Glutamatergic neuron (in vitro differentiated cells): ENCODE measurements around the gene ZGRF1. TPM values are rescaled to one million over a fixed set of nuclear protein-coding genes. Genes with fewer than 3 reads are reported as not detected.

Experiments used
- DNase-seq: peaks from one replicate; pipeline ENCODE4 v3.0.0; 2022
- H3K27ac Mint-ChIP-seq: one replicate; pipeline ENCODE4 v1.8.0; 2020; ENCODE audit warnings: mild to moderate bottlenecking, mixed read lengths, inconsistent platforms; ENCODE audit not compliant: unreplicated experiment
- H3K27me3 Mint-ChIP-seq: one replicate; pipeline ENCODE4 v1.8.0; 2020; ENCODE audit warnings: mild to moderate bottlenecking, moderate library complexity, mixed read lengths, inconsistent platforms; ENCODE audit not compliant: unreplicated experiment
- H3K36me3 Mint-ChIP-seq: one replicate; pipeline ENCODE4 v1.8.0; 2020; ENCODE audit warnings: mild to moderate bottlenecking, mixed read lengths, inconsistent platforms; ENCODE audit not compliant: unreplicated experiment
- H3K4me1 Mint-ChIP-seq: one replicate; pipeline ENCODE4 v1.8.0; 2020; ENCODE audit warnings: mild to moderate bottlenecking, low read depth, mixed read lengths, inconsistent platforms; ENCODE audit not compliant: unreplicated experiment
- H3K4me3 Mint-ChIP-seq: one replicate; pipeline ENCODE4 v1.8.0; 2020; ENCODE audit warnings: mild to moderate bottlenecking, mixed read lengths, inconsistent platforms; ENCODE audit not compliant: unreplicated experiment
- H3K9me3 Mint-ChIP-seq: one replicate; pipeline ENCODE4 v1.8.0; 2020; ENCODE audit warnings: mild to moderate bottlenecking, moderate library complexity, mixed read lengths, inconsistent platforms; ENCODE audit not compliant: unreplicated experiment
- CTCF ChIP-seq: fragments of 200-600 bp; sonication (generic); IDR thresholded peaks from one replicate; pipeline ENCODE4 v1.5.0; 2021; ENCODE audit not compliant: partially characterized antibody, unreplicated experiment
- total RNA-seq: library from RNA; stranded (reverse); fragmentation: NEBNext Ultra II Directional; extraction: Animal tissue kit (Norgen Biotek cat#: 25700); gene quantifications from one replicate; pipeline ENCODE4 v1.2.1, GENCODE V29; 2021; ENCODE audit not compliant: unreplicated experiment

Gene ZGRF1
- total RNA-seq, 1 donor from 2014 or later: 18.5 TPM

- Mint-ChIP-seq H3K4me1 (peaks cover 4% of the 10 kb centered on the region), H3K4me3 (no peak overlapping the region), H3K36me3 (no peaks in the 10 kb centered on the region), H3K9me3 (no peaks in the 10 kb centered on the region), H3K27ac (no peak overlapping the region), H3K27me3 (no peaks in the 10 kb centered on the region)
- no peak for TF ChIP-seq CTCF
- DNase-seq: no peak
These were observed 100.6 kb downstream of the ZGRF1 start for GRCh38 chr4:112536123-112536522.

GRCh38 chr4:112532267-112532666, 104.4 kb downstream of the ZGRF1 start:
- no peak for TF ChIP-seq CTCF
- Mint-ChIP-seq H3K4me3 (no peak overlapping the region), H3K36me3 (no peaks in the 10 kb centered on the region), H3K4me1 (no peaks in the 10 kb centered on the region), H3K27ac (no peak overlapping the region), H3K9me3 (no peaks in the 10 kb centered on the region), H3K27me3 (no peaks in the 10 kb centered on the region)
- DNase-seq: no peak

GRCh38 chr4:112531146-112531545, 105.6 kb downstream of the ZGRF1 start:
- no peaks in the 10 kb centered on the region for H3K27me3 Mint-ChIP-seq
- H3K9me3 Mint-ChIP-seq: no peaks in the 10 kb centered on the region
- H3K27ac Mint-ChIP-seq: no peak overlapping the region
- H3K4me3 Mint-ChIP-seq: no peak overlapping the region
- DNase-seq: no peak
- no peaks in the 10 kb centered on the region for H3K36me3 Mint-ChIP-seq
- no peak for TF ChIP-seq CTCF
- H3K4me1 Mint-ChIP-seq: no peaks in the 10 kb centered on the region

- Mint-ChIP-seq H3K27me3 (peaks cover 14% of the 10 kb centered on the region), H3K4me1 (peaks cover 12% of the 10 kb centered on the region), H3K4me3 (no peak overlapping the region), H3K36me3 (no peaks in the 10 kb centered on the region), H3K9me3 (peaks cover 3% of the 10 kb centered on the region), H3K27ac (no peak overlapping the region)
- no peak for TF ChIP-seq CTCF
- DNase-seq: no peak
These were observed 110.6 kb downstream of the ZGRF1 start for GRCh38 chr4:112526061-112526460.

GRCh38 chr4:112523764-112524505, 112.8 kb downstream of the ZGRF1 start:
- peak; percentile 93 for TF ChIP-seq CTCF
- Mint-ChIP-seq H3K4me1 (peaks cover 15% of the 10 kb centered on the region), H3K4me3 (peak overlapping the region; percentile 87), H3K9me3 (peaks cover 3% of the 10 kb centered on the region), H3K27me3 (peaks cover 20% of the 10 kb centered on the region), H3K27ac (no peak overlapping the region), H3K36me3 (no peaks in the 10 kb centered on the region)
- peak; percentile 90 for DNase-seq
